GM18519 (cell line): ENCODE measurements around the gene DPH5.
"Not testable (repeated sequence)": the region's sequence is repeated elsewhere in the genome, so short reads cannot be mapped to it uniquely, and the experiment has no call there.

Source experiments
- ATAC-seq: cut with Tn5 transposase; IDR thresholded peaks from one replicate; pipeline ENCODE4 v1.9.1; 2021; ENCODE audit warnings: mild to moderate bottlenecking, moderate library complexity; ENCODE audit not compliant: unreplicated experiment, low FRiP score

DPH5 gene

DNA sequence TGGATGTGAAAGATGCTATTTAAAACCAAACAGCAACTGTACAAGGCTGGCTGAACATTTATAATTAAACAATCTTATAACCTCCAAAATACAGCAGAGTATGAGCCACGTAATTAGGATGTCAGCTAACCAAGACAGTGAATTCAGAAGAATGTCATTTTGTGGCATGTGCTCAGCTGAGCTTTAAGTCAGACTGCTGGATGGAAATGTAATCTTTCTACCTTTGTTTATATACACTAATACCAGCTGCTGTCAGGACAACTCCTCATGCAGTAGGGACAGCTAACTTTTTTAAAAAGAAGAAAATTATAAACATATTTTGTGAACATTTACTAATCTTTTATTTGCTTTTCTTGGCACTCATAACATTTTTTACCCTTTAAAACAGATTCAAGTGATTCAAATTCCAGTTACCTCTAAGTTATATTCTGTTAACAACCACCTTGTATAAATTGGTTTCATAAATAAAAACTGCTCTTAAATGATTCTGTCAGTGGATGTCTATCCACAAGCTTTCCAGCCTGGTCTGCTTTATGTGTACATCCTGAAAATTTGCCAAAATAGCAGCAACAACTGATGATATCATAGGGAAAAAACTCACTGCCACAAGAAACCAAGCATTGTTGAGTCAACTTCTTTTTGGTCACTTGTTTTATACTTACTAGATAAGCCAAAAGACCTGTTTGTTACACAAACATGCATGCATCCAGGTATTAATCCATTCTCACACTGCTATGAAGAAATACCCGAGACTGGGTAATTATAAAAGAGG, 36.1 kb downstream of the DPH5 start:
- ATAC-seq = no peak

DNA sequence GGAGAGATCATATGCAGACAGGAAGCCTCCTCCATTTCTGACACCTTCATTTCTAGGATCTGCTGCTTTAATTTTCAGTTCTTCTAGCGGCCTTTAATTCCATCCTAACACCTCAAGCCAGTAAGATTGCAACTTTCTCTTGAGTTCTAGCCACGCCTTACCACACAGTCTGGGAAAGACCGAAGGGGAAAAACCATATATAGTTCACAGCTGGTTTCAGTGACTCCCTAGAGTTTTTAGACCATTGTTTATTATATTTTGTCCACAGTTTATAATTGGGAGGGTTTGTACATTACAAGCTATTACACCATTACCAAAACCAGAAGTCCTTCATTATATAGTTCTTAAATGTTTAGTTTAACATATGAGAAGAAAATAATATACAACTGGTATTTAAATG, 37.5 kb downstream of the DPH5 start:
- ATAC-seq = no peak

DNA sequence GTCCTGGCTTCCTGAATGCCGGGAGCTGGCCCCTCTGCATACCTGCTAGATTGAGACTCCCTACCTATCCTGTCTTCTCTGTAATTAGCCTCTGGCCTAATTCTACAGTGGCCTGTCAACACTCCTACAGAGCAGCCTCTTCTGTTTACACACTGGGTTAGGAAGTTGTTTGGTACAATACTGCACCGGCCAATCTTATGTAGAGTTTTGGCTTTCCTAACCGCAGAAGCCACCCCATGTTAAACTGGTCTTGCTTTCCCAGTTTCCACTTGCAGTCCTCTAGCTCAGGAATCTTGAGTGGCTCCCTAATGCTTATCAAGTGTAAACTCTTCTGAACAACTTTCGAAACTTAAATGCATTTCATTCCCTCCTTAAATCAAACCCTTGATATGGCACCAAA, 42.8 kb downstream of the DPH5 start:
- no peak for ATAC-seq

DNA sequence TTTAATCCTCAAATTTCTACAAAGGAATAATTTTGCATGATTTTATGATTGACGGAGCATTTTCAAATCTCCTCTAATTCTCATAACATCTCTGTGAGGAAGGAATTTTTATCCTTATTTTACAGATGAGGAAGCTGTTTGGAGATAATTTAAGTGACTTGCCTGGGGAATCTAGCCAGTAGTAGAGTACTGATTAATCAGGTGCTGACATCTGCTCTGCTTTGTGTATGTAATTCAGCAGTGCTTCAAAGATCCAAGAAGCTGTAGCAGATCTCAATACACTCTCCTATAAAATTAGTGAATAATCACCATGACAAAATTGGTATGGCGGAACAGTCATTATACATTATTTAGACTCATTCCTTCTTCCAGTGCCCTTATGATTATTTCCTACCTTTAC, 46.0 kb downstream of the DPH5 start:
- ATAC-seq = no peak

DNA sequence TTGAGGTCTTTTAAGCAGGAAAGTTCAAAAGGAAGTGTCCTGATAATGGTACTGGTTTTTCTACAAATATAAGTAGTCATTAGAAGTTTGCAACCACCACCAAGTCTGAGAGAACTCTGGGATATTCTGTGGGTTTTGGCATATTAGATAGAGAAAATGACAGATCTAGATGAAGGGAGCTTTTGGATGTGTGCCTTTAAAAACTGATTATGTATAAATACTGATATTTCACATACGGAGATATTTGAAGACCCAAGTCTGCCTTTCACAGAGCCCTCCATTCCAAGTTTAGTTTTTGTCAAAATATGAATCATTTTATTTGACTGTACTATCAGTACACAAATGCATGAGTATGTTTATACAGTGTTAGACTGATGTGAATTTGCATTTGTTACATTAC, 48.6 kb downstream of the DPH5 start:
- no peak for ATAC-seq

DNA sequence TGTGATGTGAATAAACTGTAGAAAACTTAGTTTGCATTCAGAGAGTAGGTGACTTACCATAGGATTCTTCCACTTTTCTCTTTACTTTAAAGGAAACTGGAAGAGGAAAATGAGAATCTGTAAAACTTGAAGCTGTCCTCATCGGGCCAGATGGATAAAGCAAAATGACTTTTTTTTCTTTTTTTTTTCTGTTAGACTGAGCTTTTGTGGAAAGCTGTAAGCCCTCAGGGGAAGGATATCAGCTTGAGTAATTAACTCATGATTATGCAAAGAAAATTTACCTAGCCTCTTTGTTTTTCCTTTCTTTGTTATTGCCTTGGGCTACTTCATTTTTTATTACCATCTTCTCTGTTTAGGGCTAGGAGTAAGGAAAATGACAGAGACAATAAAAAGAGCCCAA, 53.4 kb downstream of the DPH5 start:
- no peak for ATAC-seq

DNA sequence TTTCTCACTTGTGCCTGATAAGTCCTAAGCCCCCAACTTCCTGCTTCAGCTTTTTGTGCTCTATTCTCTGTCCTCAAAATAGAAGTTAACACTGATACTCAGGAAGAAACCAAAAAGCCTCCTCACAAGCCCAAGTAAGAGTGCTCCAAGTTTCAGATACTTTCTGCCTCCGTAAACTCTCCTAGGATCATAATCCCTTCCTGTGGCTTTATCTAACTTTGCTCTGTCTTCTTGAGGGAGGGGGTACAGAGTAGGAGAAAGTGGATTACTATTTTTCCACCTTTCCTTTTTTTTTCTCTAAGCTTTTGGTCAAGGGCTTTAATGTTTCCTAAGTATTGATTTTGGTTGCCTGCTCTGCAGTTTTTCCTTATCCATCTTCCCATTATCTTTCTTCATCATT, 54.6 kb downstream of the DPH5 start:
- no peak for ATAC-seq

DNA sequence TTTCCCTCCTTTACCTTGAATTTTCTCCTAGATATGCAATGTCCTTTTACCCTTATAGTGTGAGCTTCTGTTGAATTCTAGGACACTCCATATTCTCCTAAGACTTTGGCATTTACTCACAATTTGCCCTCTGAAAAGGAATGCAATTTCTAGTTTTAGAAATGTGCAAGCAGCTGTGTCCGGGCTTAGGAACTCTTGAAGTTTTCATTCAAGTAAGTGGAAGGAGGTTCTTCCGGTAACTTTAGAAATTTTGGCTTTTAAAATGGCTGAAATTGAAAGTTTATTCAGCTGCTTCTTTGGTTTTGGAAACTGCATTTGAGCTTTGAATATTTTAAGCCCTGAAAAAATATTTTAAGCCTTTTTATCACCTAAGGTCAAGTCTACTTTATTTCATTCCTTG, 56.3 kb downstream of the DPH5 start:
- no peak for ATAC-seq

DNA sequence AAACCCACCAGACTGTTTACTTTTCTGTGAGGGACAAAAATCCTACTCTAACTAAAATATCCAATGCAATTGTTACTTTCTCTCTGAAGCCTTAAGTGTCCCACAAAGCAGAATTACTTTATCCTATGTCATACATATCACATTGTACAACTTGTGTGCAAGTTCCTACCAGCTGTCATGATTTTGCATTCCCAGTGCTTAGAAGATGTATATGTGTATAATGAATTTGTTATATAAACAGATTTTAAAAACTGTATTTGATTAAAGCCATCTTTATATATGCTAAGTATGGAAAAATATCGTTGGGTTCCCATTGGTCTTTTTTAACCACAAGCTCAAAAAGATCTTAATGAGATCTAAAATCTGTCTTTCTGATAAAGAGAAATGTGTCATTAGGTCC, 57.0 kb downstream of the DPH5 start:
- ATAC-seq = no peak

DNA sequence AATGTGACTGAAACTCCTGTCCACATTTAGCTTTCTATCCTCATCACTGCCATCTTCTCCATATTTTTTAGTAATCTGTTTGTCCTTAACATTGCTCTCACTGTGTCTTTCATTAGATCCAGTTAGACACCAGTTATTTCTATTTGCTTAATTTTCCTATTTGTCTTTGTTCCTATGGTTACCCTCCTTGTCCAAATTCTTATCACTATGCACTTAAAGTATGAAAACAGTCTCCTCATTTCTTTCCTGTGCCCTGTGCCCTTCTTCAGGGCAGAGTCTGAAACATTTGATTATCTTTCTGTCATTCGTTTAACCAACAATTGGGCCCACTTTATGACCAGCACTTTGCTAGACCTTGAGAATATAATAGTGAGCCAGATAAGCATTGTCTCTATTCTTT, 65.5 kb downstream of the DPH5 start:
- no peak for ATAC-seq

DNA sequence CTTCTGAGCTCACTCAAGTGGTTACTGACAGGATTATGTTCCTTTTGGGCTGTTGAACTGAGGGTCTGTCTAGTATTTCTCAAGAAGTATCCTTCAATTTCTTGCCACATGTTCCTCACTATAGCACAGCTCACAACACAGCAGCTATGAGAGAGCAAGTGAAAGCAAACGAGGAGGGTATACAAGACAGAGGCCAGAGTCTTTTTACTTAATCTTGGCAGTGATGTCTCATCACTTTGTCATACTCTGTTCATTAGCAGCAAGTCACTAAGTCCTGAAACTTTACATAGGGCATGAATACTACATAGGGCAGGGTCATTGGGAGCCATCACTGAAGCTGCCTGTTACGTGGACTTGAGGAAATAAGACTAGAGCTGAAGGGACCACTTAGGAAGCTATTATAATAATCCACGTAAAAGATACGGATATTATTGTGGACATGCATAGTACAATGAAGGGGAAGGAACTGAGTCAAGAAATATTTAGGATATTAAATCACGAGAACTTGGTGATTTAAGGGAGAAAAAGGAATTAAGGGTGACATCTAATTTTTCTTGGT, 66.0 kb downstream of the DPH5 start:
- ATAC-seq = no peak

DNA sequence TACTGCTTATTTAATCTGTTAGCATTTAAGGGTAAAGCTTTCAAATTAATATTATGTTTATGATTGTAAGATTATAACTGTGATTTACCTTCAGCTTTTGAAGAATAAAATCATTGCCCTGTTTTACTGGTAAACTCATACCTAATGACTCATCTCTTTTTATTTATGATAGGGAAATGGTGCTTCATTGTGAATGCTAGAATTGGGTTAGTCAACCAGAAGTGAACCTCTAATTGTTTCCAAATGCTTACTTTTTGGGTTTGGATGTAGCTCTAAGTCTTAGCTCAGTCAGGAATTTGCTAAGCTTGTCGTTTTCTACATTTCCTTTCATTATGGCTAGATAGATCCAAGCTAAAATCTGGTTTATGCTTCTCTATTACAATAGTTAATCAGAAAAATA, 70.3 kb downstream of the DPH5 start:
- ATAC-seq = no peak

DNA sequence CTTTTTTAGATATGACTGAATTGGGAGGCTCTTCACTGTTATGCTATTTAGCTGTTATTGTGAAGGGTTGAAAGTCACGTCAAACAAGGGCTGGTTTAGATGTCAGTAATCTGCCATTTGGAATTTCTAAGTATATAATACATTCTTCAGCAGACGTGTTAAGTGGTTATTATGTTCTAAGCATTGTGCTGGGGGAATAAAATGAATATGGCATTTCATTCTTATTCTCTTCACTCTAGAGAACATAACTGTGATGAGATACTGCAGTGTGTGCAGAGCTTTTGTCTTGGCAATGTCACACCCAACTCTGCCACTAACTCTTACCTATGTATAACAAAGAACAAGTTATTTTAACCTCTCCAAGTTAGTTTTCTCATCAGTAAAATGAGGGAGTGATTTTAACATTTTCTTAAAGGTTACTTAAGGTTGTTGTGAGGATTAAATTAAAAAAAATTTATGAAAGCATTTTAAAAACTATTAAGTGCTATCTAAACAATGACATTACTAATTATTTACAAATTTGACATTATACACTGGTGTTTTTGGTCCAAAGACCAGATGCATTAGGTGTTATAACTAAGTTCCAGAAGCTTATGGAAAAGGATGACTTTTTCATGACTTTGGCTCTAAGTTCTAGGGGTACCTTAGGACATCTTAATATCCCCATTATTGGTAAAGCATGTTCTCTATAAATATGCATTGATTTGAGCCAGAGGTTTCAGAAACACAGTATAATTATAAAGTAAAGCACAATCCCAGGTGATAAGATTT, 71.4 kb downstream of the DPH5 start:
- ATAC-seq = no peak

DNA sequence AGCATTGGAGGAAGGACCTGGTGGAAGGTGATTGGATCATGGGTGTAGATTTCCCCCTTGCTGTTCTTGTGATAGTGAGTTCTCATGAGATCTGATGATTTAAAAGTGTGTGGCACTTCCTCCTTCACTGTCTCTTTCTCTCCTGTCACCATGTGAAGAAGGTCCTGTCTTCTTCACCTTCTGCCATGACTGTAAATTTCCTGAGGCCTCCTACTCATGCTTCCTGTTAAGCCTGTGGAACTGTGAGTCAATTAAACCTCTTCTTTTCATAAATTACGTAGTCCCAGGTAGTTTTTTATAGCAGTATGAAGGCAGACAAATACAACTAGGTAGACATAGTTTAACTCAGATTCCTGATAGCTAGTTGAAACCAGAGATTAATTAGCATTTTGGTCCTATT, 72.6 kb downstream of the DPH5 start:
- ATAC-seq = not testable (repeated sequence)

DNA sequence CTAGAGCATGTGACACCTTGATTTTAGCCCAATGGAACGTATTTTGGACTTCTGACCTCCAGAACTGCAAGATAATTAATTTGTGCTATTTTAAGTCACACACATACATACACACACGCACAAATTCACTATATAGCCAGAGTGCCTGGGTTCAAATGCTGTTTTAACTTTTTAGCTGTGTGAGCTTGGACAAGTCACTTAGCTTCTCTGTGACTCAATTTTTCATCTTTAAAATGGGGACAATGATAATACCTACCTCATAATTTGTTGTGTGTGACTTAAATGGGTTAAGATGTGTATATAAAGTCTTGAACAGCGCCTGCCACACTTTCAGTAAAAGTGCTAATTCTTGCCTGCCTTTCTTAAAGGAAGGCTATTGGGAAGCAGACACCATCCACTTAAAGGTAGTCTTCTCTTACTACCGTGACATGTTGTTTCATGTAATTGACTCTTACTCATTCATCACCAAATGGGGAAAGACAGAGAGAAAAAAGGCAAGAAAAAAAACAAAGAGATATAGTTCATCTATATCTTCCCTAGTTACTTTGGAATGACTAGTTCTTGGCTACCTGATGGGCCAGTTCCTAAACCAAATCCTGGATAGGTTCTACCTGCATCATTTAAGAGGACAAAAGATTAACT, 73.4 kb downstream of the DPH5 start:
- ATAC-seq = no peak

DNA sequence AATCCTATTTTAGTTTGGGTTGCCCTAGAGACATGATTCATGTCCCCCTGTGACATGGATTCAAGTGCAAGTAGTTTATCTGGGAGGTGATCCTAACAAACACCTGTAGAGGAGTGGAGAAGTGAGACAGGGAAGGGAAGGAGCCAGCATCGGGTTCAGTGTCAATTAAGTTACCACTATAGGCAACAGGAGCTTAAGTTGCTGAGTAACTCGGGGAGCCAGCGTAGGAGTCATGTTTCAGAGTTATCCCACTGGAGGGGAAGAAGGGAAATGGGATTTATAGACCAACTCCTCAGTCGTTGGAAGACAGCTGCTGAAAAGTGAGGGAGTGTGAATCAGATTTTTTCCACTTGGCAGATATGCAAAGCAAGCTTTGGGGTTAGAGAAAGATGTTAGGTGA, 74.8 kb downstream of the DPH5 start:
- ATAC-seq = no peak

DNA sequence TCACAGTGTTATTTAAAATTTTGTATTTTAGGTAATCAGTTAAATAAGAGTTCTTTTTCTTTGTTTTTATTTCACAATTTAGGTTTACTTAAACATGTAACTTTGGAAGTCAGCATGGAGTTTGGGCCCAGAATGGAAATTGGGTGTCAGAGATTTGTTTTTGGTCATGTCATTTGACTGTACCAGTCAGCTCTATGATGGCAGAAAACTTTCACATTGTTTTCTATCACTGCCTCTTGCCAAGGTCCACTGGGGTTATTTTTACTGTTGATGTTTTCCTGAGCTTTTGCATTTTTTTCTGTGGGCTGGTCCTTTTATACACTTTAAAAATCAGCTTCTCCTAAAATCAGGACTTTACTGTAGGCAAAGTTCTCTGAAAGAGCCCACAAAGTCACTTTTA, 75.2 kb downstream of the DPH5 start:
- ATAC-seq = no peak

DNA sequence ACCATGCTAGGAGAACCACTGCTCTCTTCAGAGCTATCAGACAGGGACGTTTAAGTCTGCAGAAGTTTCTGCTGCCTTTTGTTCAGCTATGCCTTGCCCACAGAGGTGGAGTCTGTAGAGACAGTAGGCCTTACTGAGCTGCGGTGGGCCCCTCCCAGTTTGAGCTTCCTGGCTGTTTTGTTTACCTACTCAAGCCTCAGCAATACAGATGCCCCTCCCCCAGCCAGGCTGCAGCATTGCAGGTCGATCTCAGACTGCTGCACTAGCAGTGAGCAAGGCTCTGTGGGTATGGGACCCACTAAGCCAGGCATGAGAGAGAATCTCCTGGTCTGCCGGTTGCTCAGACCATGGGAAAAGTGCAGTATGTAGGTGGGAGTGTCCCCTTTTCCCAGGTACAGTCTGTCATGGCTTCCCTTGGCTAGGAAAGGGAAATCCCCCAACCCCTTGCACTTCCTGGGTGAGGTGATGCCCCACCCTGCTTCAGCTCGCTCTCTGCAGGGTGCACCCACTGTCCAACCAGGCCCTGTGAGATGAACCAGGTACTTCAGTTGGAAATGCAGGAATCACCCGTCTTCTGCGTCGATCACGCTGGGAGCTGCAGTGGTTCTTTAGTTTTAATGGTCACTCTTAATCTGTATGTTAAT, 75.9 kb downstream of the DPH5 start:
- peak; percentile 47 for ATAC-seq

DNA sequence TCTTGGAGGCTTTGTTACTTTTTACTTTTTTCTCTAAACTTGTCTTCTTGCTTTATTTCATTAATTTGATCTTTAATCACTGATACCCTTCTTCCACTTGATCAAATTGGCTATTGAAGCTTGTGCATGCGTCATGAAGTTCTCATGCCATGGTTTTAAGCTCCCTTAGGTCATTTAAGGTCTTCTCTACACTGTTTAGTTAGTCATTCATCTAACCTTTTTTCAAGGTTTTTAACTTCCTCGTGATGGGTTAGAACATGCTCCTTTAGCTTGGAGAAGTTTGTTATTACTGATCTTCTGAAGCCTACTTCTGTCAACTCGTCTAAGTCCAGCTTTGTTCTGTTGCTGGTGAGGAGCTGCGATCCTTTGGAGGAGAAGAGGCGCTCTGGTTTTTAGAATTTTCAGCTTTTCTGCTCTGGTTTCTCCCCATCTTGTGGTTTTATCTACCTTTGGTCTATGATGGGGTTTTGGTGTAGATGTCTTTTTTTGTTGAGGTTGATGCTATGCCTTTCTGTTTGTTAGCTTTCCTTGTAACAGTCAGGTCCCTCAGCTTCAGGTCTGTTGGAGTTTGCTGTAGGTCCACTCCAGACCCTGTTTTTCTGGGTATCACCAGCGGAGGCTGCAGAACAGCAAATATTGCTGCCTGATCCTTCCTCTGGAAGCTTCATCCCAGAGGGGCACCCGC, 76.7 kb downstream of the DPH5 start:
- ATAC-seq = not testable (repeated sequence)

DNA sequence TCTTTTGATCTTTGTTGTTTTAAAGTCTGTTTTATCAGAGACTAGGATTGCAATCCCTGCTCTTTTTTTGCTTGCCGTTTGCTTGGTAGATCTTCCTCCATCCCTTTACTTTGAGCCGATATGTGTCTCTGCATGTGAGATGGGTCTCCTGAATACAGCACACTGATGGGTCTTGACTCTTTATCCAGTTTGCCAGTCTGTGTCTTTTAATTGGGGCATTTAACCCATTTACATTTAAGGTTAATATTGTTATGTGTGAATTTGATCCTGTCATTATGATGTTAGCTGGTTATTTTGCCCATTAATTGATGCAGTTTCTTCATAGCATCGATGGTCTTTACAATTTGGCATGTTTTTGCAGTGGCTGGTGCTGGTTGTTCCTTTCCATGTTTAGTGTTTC, 77.8 kb downstream of the DPH5 start:
- not testable (repeated sequence) for ATAC-seq
